ENCODE data around the gene TAB2. TPM values are rescaled to one million over a fixed set of nuclear protein-coding genes. Genes with fewer than 3 reads are reported as not detected.
A peak's percentile ranks its signal among the peaks of the same experiment; 100 is the strongest.

TAB2 gene
- total and polyA plus RNA-seq, 2 experiments from 2014 or later: 14.2 to 51.9 TPM

- H3K27me3 ChIP-seq: no peaks in the 10 kb centered on the region
- no peak overlapping the region for H3K27ac ChIP-seq
- no peaks in the 10 kb centered on the region for H3K36me3 ChIP-seq (replicated peaks; ENCODE audit: insufficient read depth, low read depth)
- H3K9me3 ChIP-seq (ENCODE audit: low read depth): no peaks in the 10 kb centered on the region
- TF ChIP-seq EZH2phosphoT487 (IDR thresholded peaks at IDR 0.05; ENCODE audit: low read depth, severe bottlenecking, unreplicated experiment) (no peak), EZH2 (IDR thresholded peaks at IDR 0.05; ENCODE audit: borderline replicate concordance) (no peak)
- TF ChIP-seq, protein P1, sequence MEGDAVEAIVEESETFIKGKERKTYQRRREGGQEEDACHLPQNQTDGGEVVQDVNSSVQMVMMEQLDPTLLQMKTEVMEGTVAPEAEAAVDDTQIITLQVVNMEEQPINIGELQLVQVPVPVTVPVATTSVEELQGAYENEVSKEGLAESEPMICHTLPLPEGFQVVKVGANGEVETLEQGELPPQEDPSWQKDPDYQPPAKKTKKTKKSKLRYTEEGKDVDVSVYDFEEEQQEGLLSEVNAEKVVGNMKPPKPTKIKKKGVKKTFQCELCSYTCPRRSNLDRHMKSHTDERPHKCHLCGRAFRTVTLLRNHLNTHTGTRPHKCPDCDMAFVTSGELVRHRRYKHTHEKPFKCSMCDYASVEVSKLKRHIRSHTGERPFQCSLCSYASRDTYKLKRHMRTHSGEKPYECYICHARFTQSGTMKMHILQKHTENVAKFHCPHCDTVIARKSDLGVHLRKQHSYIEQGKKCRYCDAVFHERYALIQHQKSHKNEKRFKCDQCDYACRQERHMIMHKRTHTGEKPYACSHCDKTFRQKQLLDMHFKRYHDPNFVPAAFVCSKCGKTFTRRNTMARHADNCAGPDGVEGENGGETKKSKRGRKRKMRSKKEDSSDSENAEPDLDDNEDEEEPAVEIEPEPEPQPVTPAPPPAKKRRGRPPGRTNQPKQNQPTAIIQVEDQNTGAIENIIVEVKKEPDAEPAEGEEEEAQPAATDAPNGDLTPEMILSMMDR (IDR thresholded peaks at IDR 0.05; ENCODE audit: poor library complexity): no peak
- peak overlapping the region; percentile 22 for H3K4me2 ChIP-seq
- H3K79me2 ChIP-seq: peaks cover 100% of the 10 kb centered on the region
- H2AFZ ChIP-seq: no peak overlapping the region
- 55% methylated on average over 2 of the region's 2 CpGs for WGBS (ENCODE audit: low lambda C conversion rate, missing lambda C conversion rate)
- no peak for DNase-seq (ENCODE audit: low spot score)
- H3K9me2 ChIP-seq (replicated peaks; ENCODE audit: insufficient read depth): no peaks in the 10 kb centered on the region
- no peak overlapping the region for H3K4me3 ChIP-seq
- peaks cover 8% of the 10 kb centered on the region for H3K4me1 ChIP-seq (ENCODE audit: insufficient read depth)
- peaks cover 88% of the 10 kb centered on the region for H4K20me1 ChIP-seq (ENCODE audit: insufficient read depth, poor library complexity, severe bottlenecking)
Observed at GRCh38 chr6:149364557-149364956, 47.0 kb downstream of the TAB2 start.

DNA sequence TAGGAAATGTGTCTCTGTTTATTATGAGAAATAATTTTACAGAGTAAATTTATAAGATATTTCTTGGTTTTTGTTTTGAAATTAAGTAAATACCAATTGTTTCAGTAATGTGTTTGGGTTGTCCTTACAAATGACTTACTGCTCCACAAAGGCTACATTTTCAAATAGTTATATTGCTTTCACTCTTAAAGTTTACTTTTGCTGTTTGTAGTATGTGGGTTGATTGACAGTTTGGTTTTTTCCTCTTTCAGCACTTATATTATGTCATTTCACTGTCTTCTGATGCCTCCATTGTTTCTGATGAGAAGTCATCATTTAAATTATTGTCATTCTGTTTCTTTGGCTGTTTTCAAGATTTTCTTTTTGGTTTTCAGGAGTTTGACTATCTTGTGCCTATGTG lies 47.7 kb downstream of the TAB2 start:
- H2AFZ ChIP-seq: no peak overlapping the region
- TF ChIP-seq EZH2 (IDR thresholded peaks at IDR 0.05; ENCODE audit: borderline replicate concordance) (no peak), EZH2phosphoT487 (IDR thresholded peaks at IDR 0.05; ENCODE audit: low read depth, severe bottlenecking, unreplicated experiment) (no peak)
- TF ChIP-seq, protein P1 (IDR thresholded peaks at IDR 0.05; ENCODE audit: poor library complexity): no peak
- no peak overlapping the region for H3K27ac ChIP-seq
- peaks cover 8% of the 10 kb centered on the region for H3K4me1 ChIP-seq (ENCODE audit: insufficient read depth)
- peaks cover 81% of the 10 kb centered on the region for H4K20me1 ChIP-seq (ENCODE audit: insufficient read depth, poor library complexity, severe bottlenecking)
- no peaks in the 10 kb centered on the region for H3K36me3 ChIP-seq (replicated peaks; ENCODE audit: insufficient read depth, low read depth)
- peak overlapping the region; percentile 22 for H3K4me2 ChIP-seq
- no peak overlapping the region for H3K4me3 ChIP-seq
- H3K9me2 ChIP-seq (replicated peaks; ENCODE audit: insufficient read depth): no peaks in the 10 kb centered on the region
- no peak for DNase-seq (ENCODE audit: low spot score)
- no peaks in the 10 kb centered on the region for H3K27me3 ChIP-seq
- no peaks in the 10 kb centered on the region for H3K9me3 ChIP-seq (ENCODE audit: low read depth)
- peaks cover 100% of the 10 kb centered on the region for H3K79me2 ChIP-seq

DNA sequence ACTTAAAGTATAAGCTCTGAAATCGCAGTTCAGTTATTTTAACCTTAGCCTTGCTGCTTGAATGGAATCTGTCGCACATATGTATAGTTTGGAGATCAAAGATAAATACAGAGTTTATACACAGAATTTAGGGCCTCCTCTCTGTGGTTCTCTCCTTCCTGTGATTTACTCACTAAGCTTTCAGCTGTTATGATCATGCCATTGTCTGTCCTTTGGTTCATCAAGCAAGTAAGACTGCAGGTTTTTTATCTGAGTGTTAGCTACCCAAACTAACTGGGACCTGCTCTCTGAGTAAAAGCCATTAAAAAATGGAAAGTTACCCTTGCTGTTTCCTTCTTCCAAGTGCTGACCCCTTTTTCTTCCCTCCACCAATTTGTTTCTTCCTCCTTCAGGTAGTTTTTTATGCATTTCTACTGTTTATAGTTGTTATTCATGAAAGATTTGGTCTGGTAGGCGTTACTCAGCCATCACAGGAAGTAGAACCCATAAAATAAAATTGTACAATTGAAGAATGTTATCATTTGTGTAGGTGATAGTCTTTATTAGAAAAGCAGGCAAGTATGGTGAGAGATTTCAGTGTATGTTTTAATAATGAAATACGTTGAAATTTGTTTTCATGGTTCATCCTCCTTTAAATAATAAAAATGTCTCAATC lies 48.9 kb downstream of the TAB2 start:
- Histone ChIP-seq H3K4me2 (no peak overlapping the region), H3K27ac (no peak overlapping the region), H3K36me3 (replicated peaks; ENCODE audit: insufficient read depth, low read depth) (no peaks in the 10 kb centered on the region), H3K79me2 (peaks cover 98% of the 10 kb centered on the region), H3K4me3 (no peak overlapping the region), H2AFZ (no peak overlapping the region), H3K9me2 (replicated peaks; ENCODE audit: insufficient read depth) (no peaks in the 10 kb centered on the region), H3K9me3 (ENCODE audit: low read depth) (no peaks in the 10 kb centered on the region), H3K27me3 (no peaks in the 10 kb centered on the region), H4K20me1 (ENCODE audit: insufficient read depth, poor library complexity, severe bottlenecking) (peaks cover 71% of the 10 kb centered on the region), H3K4me1 (ENCODE audit: insufficient read depth) (peaks cover 8% of the 10 kb centered on the region)
- 78% methylated on average over 4 of the region's 4 CpGs for WGBS (ENCODE audit: low lambda C conversion rate, missing lambda C conversion rate)
- no peak for DNase-seq (ENCODE audit: low spot score)
- TF ChIP-seq, protein P1 (IDR thresholded peaks at IDR 0.05; ENCODE audit: poor library complexity): no peak
- no peak for TF ChIP-seq EZH2phosphoT487 (IDR thresholded peaks at IDR 0.05; ENCODE audit: low read depth, severe bottlenecking, unreplicated experiment)
- no peak for TF ChIP-seq EZH2 (IDR thresholded peaks at IDR 0.05; ENCODE audit: borderline replicate concordance)
